ENCODE data around the gene TRIP13. TPM values are rescaled to one million over a fixed set of nuclear protein-coding genes. Genes with fewer than 3 reads are reported as not detected.

TRIP13 gene
- total and polyA plus RNA-seq, 2 of the 4 experiments (the other 2 are of a cell fraction) = 17.1 to 35.5 TPM

GRCh38 chr5:937151-937924 lies 44.7 kb downstream of the TRIP13 start (continued):
- no peak for TF ChIP-seq SMC3 (IDR thresholded peaks at IDR 0.05; ENCODE audit: low read depth, low read length)
- no peak for TF ChIP-seq MAZ (IDR thresholded peaks at IDR 0.05; ENCODE audit: borderline replicate concordance, low read depth, low read length)
- TF ChIP-seq MAFK (IDR thresholded peaks at IDR 0.05; ENCODE audit: low read depth, low read length) = no peak
- TF ChIP-seq, protein P1, sequence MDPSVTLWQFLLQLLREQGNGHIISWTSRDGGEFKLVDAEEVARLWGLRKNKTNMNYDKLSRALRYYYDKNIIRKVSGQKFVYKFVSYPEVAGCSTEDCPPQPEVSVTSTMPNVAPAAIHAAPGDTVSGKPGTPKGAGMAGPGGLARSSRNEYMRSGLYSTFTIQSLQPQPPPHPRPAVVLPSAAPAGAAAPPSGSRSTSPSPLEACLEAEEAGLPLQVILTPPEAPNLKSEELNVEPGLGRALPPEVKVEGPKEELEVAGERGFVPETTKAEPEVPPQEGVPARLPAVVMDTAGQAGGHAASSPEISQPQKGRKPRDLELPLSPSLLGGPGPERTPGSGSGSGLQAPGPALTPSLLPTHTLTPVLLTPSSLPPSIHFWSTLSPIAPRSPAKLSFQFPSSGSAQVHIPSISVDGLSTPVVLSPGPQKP (IDR thresholded peaks at IDR 0.05; ENCODE audit: borderline replicate concordance, low read depth, low read length) = no peak

DNA sequence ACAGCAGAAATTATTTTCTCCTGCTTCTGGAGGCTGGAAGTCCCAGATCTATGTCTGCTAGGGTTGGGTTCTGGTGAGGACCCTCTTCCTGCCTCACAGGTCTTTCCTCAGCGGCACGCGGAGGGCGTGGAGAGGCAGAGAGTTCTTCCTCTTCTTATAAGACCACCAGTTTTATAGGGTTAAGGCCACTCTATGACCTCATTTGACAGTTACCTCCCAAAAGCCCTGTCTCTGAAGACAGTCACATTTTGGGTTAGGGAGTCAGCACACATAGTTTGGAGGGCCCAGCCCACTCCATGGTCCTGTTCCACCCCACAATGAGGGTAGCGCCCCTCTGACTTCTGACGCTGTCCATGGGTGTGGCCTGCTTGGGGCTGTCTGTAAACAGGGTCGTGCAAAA lies 46.7 kb downstream of the TRIP13 start:
- H3K9me1 ChIP-seq (ENCODE audit: insufficient read depth, low read length) = no peaks in the 10 kb centered on the region
- no peaks in the 10 kb centered on the region for H3K9me3 ChIP-seq (ENCODE audit: control insufficient read depth, insufficient read depth, low read length)
- no peaks in the 10 kb centered on the region for H3K36me3 ChIP-seq (ENCODE audit: control insufficient read depth, insufficient read depth, low read length)
- no peak overlapping the region for H2AK9ac ChIP-seq (replicated peaks; ENCODE audit: low read depth, low read length, poor library complexity)
- H3K4me2 ChIP-seq (ENCODE audit: low read depth, low read length) = no peak overlapping the region
- peaks cover 2% of the 10 kb centered on the region; the same call in 1 of the 2 replicates for H3K4me1 ChIP-seq (ENCODE audit: control insufficient read depth, insufficient read depth, low read length)
- POLR2A ChIA-PET (ENCODE audit: unreplicated experiment) = no interaction called here
- no peak overlapping the region for H4K5ac ChIP-seq (ENCODE audit: low read depth, low read length)
- H3K27ac ChIP-seq (ENCODE audit: insufficient read depth, low read length) = no peak overlapping the region
- H4K20me1 ChIP-seq (ENCODE audit: insufficient read depth, low read length) = no peaks in the 10 kb centered on the region
- H2BK5ac ChIP-seq (ENCODE audit: low read depth, low read length, poor library complexity, severe bottlenecking) = no peak overlapping the region
- H3K27me3 ChIP-seq (ENCODE audit: control insufficient read depth, insufficient read depth, low read length) = peaks cover 51% of the 10 kb centered on the region
- H3K79me1 ChIP-seq (ENCODE audit: low read depth in 1 of 2, low read length in 2 of 2) = no peaks in the 10 kb centered on the region
- no peak overlapping the region for H3K18ac ChIP-seq (ENCODE audit: low read depth, low read length)
- H2BK15ac ChIP-seq (ENCODE audit: low read depth, low read length) = no peak overlapping the region
- BruUV-seq (replicated peaks) = no TSS peak
- in situ Hi-C loops (cut with MboI; ENCODE audit: low sequenced_read_pairs) (loop anchor here (10.0 kb wide), 3 partner anchors 195 to 705 kb away; no protein-coding TSS in a partner anchor), dilution Hi-C loops (cut with HindIII; ENCODE audit: low sequenced_read_pairs, unreplicated experiment) (no loop called here), intact Hi-C loops (cut with micrococcal nuclease) (no loop called here)
- no peak overlapping the region for H3K23ac ChIP-seq (ENCODE audit: low read depth, low read length)
- no peak overlapping the region for H2AFZ ChIP-seq (replicated peaks; ENCODE audit: low read length, poor library complexity)
- no peak overlapping the region for H2BK20ac ChIP-seq (ENCODE audit: low read depth, low read length)
- H2AK5ac ChIP-seq (ENCODE audit: low read depth, low read length) = no peak overlapping the region
- H3K14ac ChIP-seq (replicated peaks; ENCODE audit: low read depth, low read length) = no peak overlapping the region
- H3K4me3 ChIP-seq (ENCODE audit: insufficient read depth, low read depth, low read length) = no peak overlapping the region
- DNase-seq = no peak
- H3K4ac ChIP-seq (ENCODE audit: low read depth, low read length) = no peak overlapping the region
- no peak overlapping the region for H2BK120ac ChIP-seq (ENCODE audit: low read depth, low read length)
- H4K8ac ChIP-seq (ENCODE audit: low read depth in 2 of 2, low read length in 2 of 2) = no peak overlapping the region
- no peak for ATAC-seq (ENCODE audit: low read depth)
- TF ChIP-seq FOS (IDR thresholded peaks at IDR 0.05; ENCODE audit: low read depth, low read length) (no peak), MAZ (IDR thresholded peaks at IDR 0.05; ENCODE audit: borderline replicate concordance, low read depth, low read length) (no peak)
- CTCF ChIA-PET = no interaction called here
- H3K56ac ChIP-seq (ENCODE audit: extremely low read depth, insufficient read depth, low read length) = no peak overlapping the region
- no peak overlapping the region for H3K9ac ChIP-seq (ENCODE audit: low read depth, low read length)
- H4K91ac ChIP-seq (ENCODE audit: insufficient read depth, low read depth, low read length) = no peak overlapping the region
- WGBS, 2 experiments (ENCODE audit: extremely low coverage in 2 of 2, insufficient read length in 1 of 2) = no CpG with 5 or more reads among the region's 7 CpGs

All from IMR-90 (cell line).